Smooth muscle cell (in vitro differentiated cells): Measurements from ENCODE around the gene RASIP1. TPM values are rescaled to one million over a fixed set of nuclear protein-coding genes. Genes with fewer than 3 reads are reported as not detected.

Experiments
- DNase-seq: peaks from one replicate; lab custom pipeline; 2025; ENCODE audit not compliant: unreplicated experiment; lab: John Stamatoyannopoulos, UW
- H2AFZ ChIP-seq: fragments of 200-600 bp; sonication (generic); 2 replicates; pipeline ENCODE4 v1.6.0; 2016; ENCODE audit warnings: antibody characterized with exemption, low read depth, mild to moderate bottlenecking
- H3F3A ChIP-seq: fragments of 200-600 bp; sonication (generic); 2 replicates; pipeline ENCODE4 v1.6.0; 2017; ENCODE audit warnings: antibody characterized with exemption, low read depth
- H3K27ac ChIP-seq: fragments of 200-600 bp; sonication (generic); 2 replicates; pipeline ENCODE4 v1.5.1; 2016; ENCODE audit warnings: low read depth, mild to moderate bottlenecking
- H3K27me3 ChIP-seq: fragments of 200-600 bp; sonication (generic); 2 replicates; pipeline ENCODE4 v1.6.1; 2016; ENCODE audit warnings: low read depth, mild to moderate bottlenecking
- H3K36me3 ChIP-seq: fragments of 200-600 bp; sonication (generic); 2 replicates; pipeline ENCODE4 v1.5.1; 2016; ENCODE audit warnings: low read depth
- H3K4me1 ChIP-seq: fragments of 200-600 bp; sonication (generic); 2 replicates; pipeline ENCODE4 v1.5.1; 2016; ENCODE audit warnings: low read depth
- H3K4me2 ChIP-seq: fragments of 200-600 bp; sonication (generic); 2 replicates; pipeline ENCODE4 v1.6.0; 2016; ENCODE audit warnings: mild to moderate bottlenecking
- H3K4me3 ChIP-seq: fragments of 200-600 bp; sonication (generic); 2 replicates; pipeline ENCODE4 v1.5.1; 2016; ENCODE audit warnings: mild to moderate bottlenecking
- H3K79me2 ChIP-seq: fragments of 200-600 bp; sonication (generic); 2 replicates; pipeline ENCODE4 v1.6.0; 2016; ENCODE audit warnings: low read depth, mild to moderate bottlenecking
- H3K9ac ChIP-seq: fragments of 200-600 bp; sonication (generic); 2 replicates; pipeline ENCODE4 v1.6.0; 2016; ENCODE audit warnings: low read depth
- H3K9me3 ChIP-seq: fragments of 200-600 bp; sonication (generic); replicated peaks from 2 replicates; pipeline ENCODE4 v1.5.1; 2016; ENCODE audit warnings: low read depth
- H4K20me1 ChIP-seq: fragments of 200-600 bp; sonication (generic); 2 replicates; pipeline ENCODE4 v1.6.0; 2016; ENCODE audit warnings: low read depth
- CTCF ChIP-seq: fragments of 200-600 bp; sonication (generic); IDR thresholded peaks from 2 replicates; pipeline ENCODE4 v1.5.1; 2017; ENCODE audit warnings: borderline replicate concordance, mild to moderate bottlenecking, antibody characterized with exemption; ENCODE audit not compliant: insufficient read depth, poor library complexity, severe bottlenecking
- WGBS: methylation state at CpG from one replicate; pipeline ENCODE4 v1.1.7; 2016; ENCODE audit warnings: low lambda C conversion rate; 5-methylcytosine and 5-hydroxymethylcytosine counted together
- polyA plus RNA-seq: library from polyadenylated mRNA; unstranded; fragments of >200 nt; fragmentation: Nextera tagmentation; extraction: Ambion mirVana; gene quantifications from 2 replicates; pipeline ENCODE4 v1.2.1, GENCODE V29; 2016
- total RNA-seq: library from RNA; depleted of rRNA; stranded (reverse); fragments of >200 nt; gene quantifications from 2 replicates; pipeline ENCODE4 v1.2.3, GENCODE V29; 2014

The RASIP1 gene
- total and polyA plus RNA-seq, 2 experiments from 2014 or later: 0.81 to 3.5 TPM

DNA sequence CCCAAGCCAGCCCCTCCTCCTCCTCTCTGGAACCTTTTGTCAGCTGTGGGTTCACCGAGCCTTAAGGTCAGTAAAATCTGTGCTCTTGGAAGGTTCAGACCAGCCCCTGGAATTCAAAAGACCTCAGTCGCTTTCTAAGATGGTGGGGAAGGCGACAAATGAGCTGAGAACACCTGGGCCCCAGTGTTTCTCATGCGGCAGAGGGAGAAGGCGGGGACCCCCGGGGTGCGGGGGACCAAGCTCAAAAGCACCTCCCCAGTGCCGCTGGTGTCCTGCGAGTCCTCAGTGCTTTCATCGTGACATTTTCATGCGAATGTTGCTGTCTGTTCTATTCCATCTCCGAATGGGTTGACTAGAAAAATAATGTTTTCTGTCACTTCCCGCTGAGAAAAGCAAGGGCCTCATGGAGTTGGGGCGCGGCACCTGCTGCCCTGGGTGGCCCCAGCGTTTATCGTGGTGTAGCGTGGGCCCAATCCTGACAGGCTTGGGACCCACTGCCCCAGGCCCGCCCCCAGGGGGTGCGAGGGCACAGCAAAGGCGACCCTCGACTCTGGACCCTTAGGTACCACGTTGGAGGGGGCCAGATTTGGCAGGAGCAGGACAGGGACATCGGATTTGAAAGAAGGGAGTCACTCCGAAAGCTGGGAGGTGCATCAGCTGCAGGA, 66.8 kb downstream of the RASIP1 start:
- H3K9ac ChIP-seq: no peak overlapping the region
- peaks cover 7% of the 10 kb centered on the region for H3K4me1 ChIP-seq
- TF ChIP-seq CTCF: no peak
- H4K20me1 ChIP-seq: no peaks in the 10 kb centered on the region
- no peak overlapping the region for H3K4me3 ChIP-seq
- WGBS: 78% methylated on average over 25 of the region's 25 CpGs
- no peaks in the 10 kb centered on the region for H3K9me3 ChIP-seq
- no peaks in the 10 kb centered on the region for H3K36me3 ChIP-seq
- H3K4me2 ChIP-seq: no peak overlapping the region
- no peaks in the 10 kb centered on the region for H3K79me2 ChIP-seq
- no peak overlapping the region for H2AFZ ChIP-seq
- no peak overlapping the region for H3K27ac ChIP-seq
- H3K27me3 ChIP-seq: no peaks in the 10 kb centered on the region
- DNase-seq: no peak
- no peaks in the 10 kb centered on the region for H3F3A ChIP-seq

DNA sequence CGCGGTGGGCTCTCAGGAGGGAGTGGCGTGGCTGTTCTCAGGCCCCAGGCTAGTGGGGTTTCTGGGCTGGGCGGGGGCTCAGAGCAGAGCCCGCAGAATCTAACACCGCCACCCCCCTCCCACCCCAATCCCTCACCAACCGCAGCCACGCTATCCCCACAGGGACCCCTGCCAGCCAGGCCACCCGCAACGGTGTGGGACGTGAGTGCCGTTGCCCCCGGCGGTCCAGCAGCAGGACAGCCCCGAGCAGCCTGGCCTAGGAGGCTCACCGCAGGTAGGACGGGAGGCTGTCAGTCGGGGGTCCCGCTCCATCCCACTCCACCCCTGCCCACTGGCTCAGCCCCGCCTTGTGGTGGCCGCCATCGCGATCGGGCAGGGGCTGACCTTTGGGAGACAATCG, 67.4 kb downstream of the RASIP1 start, which contains the start of gene NTN5:
Gene NTN5 (minus strand): TSS at position 24 of the 400 bp plus-strand sequence. CDS start 2,031 bp downstream, outside the sequence.
- Histone ChIP-seq H3K4me1 (peaks cover 7% of the 10 kb centered on the region), H4K20me1 (no peaks in the 10 kb centered on the region), H3F3A (no peaks in the 10 kb centered on the region), H3K27ac (no peak within 1 kb of the TSS), H2AFZ (no peak within 1 kb of the TSS), H3K9ac (no peak within 1 kb of the TSS), H3K79me2 (no peaks in the 10 kb centered on the region), H3K27me3 (no peaks in the 10 kb centered on the region), H3K4me2 (no peak within 1 kb of the TSS), H3K4me3 (no peak within 1 kb of the TSS), H3K36me3 (no peaks in the 10 kb centered on the region), H3K9me3 (no peaks in the 10 kb centered on the region)
- no peak for TF ChIP-seq CTCF
- DNase-seq: no peak
- WGBS: 86% methylated on average over 21 of the region's 25 CpGs

GRCh38 chr19:48671446-48671995, 68.9 kb downstream of the RASIP1 start:
- Histone ChIP-seq H3K27ac (no peak overlapping the region), H3K4me3 (no peak overlapping the region), H3K36me3 (no peaks in the 10 kb centered on the region), H4K20me1 (no peaks in the 10 kb centered on the region), H3K9ac (no peak overlapping the region), H3F3A (no peaks in the 10 kb centered on the region), H3K79me2 (no peaks in the 10 kb centered on the region), H3K27me3 (no peaks in the 10 kb centered on the region), H3K4me2 (no peak overlapping the region), H2AFZ (no peak overlapping the region), H3K4me1 (peaks cover 7% of the 10 kb centered on the region), H3K9me3 (no peaks in the 10 kb centered on the region)
- no peak for TF ChIP-seq CTCF
- WGBS: 81% methylated on average over 7 of the region's 10 CpGs
- no peak for DNase-seq
